Hematopoietic multipotent progenitor cell treated with erythropoietin and hydrocortisone succinate and interleukin-3 and kit ligand, for 15 days (in vitro differentiated cells): ENCODE results near the gene PLOD1.

Source experiments
- DNase-seq: peaks from one replicate; pipeline ENCODE4 v3.0.0-alpha.2; 2015; ENCODE audit warnings: low spot score

PLOD1 gene

DNA sequence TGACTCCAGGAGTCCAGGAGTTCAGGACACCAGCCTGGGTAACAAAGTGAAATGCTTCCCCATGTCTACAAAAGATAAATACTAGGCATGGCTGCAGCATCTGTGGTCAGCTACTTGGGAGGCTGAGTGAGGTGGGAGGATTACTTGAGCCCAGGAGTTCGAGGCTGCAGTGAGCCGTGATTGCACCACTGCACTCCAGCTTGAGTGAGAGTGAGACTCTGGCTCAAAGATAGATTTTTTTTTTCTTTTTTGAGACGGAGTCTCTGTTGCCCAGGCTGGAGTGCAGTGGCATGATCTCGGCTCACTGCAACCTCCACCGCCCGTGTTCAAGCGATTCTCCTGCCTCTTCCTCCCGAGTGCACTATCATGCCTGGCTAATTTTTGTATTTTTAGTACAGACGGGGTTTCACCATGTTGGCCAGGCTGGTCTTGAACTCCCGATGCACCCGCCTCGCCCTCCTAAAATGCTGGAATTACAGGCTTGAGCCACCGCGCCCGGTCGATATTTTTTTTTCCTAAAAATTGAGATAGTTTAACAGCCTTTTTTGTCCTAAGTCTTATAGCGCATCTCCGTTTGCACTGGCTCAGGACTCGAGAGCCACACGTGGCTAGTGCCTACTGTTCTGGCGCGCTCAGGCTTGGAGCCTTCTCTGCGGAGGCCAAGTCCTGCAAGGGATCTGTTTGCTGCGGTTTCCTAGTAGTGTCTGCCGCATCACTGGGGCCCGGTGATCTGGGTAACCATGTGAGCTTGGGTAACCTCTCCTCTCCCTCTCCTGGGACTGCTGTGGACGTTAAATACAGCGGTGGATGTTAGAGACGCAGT is 44.7 kb downstream of the PLOD1 start:
- no peak for DNase-seq

- peak; percentile 94 for DNase-seq
Measured at GRCh38 chr1:11979851-11980675, 45.5 kb downstream of the PLOD1 start, which contains the start of gene MFN2. Gene MFN2, plus strand, starts transcription at chr1:11980444. Its CDS starts 8,725 bp downstream, at chr1:11989169.

DNA sequence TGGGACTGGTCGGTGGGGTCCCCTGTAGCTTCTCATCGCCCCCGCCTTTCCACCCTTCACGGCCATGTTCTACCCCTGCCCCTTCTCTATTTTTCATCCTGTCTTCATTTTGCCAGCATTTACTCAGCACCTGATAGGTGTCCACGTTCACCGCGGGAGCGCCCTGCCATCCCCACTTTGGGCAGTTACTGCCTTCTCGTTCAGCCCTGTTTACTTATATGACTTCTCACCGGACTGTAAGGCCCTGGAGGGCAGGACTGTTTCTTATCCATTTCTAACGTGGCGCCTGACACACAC is 46.1 kb downstream of the PLOD1 start:
- DNase-seq: no peak

DNA sequence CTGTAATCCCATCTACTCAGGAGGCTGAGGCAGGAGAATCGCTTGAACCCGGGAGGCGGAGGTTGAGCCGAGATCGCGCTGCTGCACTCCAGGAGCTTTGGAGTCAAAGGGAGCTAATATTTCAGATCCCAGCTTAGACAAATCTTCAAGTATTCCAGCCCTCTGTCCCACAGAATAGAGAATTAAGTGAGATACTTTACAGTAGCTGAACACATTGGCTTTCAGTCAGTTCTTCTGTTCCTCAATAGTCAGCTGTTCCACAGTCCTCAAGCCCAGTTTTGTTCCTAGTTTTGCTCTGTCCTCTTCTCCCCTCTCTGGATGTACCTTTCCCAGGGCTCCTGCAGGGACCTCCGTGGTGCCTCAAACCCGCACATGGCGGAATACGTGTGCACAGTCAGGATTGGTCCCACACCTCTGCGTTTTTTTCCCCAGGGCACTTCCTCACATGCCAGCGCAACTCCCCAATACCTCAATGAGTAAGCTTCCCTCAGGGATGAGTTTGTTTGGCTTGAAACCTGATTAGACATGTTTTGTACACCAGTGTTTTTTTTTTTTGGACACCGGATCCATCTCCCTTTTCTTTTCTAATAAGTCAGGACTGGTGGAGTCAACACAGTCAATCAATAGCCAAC is 47.0 kb downstream of the PLOD1 start:
- DNase-seq: no peak

DNA sequence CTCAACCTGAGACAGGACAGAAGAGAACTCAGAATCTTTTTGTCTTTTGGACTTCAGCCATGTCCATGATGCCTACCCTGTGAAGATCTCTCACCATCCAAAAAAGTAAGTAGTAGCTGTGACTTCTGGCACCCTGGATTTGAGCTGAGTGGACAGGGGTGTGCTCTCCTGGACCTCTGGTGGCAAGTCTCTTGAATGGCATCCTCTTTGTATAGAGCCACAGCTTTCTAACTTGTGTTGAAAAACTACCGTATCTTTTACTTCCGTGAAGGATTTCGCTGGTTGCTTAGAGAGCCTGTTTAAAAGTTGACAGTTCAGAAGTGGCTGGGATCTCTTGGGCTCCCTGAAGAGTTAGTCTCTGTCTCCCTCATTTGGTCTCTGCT is 47.5 kb downstream of the PLOD1 start:
- DNase-seq: no peak

- peak; percentile 55 for DNase-seq
Measured at GRCh38 chr1:11984121-11984520, 49.6 kb downstream of the PLOD1 start.

DNA sequence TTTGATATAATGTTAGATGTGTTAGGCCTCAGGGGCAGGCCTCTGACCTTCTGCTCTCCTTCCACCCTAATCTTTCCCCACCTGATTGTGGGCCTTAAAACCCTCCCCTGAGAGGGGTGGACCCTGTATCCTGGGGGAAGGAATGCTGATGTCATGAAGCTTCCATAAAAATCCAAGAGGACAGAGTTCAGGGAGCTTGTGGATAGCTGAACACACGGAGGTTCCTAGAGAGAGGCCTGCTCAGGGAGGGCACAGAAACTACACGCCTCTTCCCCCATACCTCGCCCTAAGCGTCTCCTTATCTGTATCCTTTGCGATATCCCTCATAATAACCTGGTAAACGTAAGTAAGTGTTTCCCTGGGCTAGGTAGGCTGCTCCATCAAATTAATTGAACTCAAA is 50.1 kb downstream of the PLOD1 start:
- DNase-seq: no peak

- DNase-seq: no peak
Measured at GRCh38 chr1:11985171-11985570, 50.7 kb downstream of the PLOD1 start.

DNA sequence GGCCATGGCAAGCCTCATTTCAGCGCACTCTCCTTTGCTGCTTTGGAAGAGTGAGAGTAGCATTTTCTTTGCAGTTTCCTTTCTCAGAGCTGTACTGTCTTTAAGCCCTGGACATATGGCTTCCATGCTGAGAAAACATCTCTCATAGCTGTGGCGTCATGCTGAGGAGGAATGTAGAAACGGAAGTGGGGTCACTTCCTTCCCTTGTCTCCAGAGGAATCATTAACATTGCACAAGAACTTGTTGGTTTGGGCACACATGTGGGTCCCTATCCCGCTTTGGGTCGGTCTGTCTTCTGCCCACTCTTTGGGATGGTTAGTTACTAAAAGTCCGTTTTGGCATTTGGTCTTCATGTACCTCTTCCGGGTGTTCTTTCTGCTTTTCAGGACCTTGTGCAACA is 51.3 kb downstream of the PLOD1 start:
- no peak for DNase-seq

DNA sequence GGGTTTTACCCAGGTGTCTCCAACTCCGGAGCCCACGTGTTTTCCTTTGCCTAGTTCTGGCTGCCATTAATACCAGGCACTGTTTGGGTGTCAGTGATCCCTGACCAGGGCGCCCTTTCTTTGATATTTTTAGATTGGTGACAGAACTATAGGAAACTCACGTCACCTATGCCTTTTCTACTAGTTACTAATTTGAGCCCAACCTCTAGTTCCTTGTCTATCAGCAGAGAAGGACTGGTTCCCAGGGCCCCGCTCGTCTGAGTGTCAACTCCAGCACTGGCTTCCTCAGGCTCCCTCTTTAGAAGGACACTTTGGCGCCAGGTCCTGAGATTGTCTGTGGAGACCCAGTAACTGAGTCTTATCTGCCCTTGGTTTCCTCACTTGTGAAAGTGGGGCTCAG is 55.2 kb downstream of the PLOD1 start:
- DNase-seq: no peak

GRCh38 chr1:11990303-11991032 is 56.0 kb downstream of the PLOD1 start:
- peak; percentile 31 for DNase-seq

GRCh38 chr1:11991969-11992676 is 57.6 kb downstream of the PLOD1 start:
- DNase-seq: no peak

DNA sequence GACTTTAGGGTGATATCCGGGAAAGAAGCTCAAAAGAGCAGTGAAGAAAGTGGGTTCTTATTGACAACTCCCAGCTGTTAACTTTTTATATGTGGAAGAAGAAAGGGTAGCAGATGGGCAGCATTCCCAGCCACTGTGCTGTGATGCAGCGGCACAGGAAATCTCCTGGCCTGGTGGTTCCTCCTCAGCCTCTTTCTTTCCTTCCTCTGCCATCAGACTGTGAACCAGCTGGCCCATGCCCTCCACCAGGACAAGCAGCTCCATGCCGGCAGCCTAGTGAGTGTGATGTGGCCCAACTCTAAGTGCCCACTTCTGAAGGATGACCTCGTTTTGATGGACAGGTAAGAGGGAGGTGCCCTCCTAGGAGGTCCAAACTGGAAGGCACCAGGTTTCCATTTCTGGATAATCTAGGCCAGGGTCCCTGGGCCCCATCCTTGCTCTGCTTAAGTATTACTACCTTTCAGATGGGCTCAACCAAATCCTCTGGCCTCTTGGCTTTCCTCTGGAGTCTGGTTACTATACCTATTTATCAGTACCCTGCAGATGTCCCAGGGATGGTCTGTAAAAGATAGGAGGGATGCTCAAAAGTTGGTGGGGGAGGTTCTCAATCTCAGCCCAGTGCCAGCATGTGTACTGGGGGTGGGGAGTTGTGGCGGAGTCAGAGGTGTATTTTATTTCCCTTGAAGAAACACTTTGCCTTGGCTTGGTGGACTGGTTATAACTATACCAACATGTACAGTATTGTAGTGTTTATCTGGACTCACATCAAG is 62.7 kb downstream of the PLOD1 start:
- peak; percentile 67 for DNase-seq

DNA sequence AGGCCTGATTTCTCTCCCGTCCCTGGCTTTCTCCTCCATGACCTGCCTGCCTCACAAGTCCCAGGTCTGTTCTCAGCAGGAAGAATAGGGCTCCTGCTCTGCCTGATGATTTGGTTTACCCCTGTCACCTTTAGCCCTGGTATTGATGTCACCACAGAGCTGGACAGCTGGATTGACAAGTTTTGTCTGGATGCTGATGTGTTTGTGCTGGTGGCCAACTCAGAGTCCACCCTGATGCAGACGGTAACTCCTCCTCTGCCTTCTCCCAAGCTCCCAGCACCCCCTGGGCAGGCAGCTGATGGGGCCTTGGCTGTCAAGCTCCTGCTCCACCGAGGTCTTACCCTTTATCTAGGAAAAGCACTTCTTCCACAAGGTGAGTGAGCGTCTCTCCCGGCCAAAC is 64.1 kb downstream of the PLOD1 start:
- no peak for DNase-seq

DNA sequence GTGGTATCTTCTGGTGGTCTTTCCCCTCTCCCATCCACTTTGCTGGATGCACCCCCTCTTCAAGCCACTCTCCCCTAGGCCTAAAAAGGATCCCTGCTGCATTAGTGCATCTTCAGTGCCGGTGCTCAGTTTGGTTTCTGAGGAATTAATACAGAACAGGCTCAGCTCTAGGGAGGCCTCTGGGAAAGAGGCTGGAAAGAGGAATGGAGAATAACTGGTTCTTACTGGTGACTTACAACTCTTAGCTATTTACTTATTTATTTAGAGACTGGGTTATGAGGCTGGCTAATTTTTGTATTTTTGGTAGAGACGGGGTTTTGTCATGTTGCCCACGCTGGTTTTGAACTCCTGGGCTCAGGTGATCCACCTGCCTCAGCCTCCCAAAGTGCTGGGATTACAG is 64.7 kb downstream of the PLOD1 start:
- no peak for DNase-seq

GRCh38 chr1:12001249-12001917 is 66.9 kb downstream of the PLOD1 start:
- DNase-seq: peak; percentile 69

GRCh38 chr1:12001996-12002493 is 67.5 kb downstream of the PLOD1 start:
- peak; percentile 78 for DNase-seq

DNA sequence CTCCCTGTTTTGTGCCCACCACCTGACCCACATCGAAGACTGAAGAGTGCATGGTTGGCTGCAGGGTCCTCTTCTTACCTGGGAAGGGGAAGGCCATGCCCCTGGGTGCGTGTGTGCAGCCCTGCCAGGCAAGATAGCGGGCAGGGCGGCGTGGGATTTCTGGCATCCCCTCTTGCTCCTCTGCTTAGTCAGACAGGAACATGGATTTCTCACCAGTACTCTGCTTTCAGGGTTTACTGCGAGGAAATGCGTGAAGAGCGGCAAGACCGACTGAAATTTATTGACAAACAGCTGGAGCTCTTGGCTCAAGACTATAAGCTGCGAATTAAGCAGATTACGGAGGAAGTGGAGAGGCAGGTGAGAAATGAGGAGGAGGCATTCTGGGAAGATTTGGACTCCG is 69.2 kb downstream of the PLOD1 start:
- DNase-seq: no peak

DNA sequence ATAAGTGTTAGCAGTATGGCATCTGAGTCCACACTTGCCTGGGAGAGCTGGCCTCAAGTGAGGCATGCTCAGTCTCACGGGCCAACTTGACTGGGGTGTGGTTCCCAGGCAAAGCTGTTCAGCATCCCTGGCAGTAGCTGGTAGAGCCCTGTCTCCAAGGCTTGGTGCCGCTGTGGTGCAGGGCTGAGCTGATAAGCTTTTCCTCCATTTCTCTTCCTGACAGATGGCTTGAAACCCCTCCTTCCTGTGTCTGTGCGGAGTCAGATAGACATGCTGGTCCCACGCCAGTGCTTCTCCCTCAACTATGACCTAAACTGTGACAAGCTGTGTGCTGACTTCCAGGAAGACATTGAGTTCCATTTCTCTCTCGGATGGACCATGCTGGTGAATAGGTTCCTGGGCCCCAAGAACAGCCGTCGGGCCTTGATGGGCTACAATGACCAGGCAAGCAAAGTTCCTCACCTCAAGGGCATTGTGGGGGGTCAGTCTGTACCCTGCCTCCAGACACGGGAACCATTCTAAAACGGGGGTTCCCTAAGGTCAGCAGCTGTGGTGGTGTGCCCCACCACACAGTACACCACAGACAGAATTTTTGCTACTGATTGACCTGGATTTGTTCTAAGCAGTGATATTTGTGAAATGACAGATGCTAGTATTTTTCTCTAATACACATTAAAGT is 71.1 kb downstream of the PLOD1 start:
- peak; percentile 98 for DNase-seq
